Measurements from ENCODE around the gene PRDM5.
"Not testable (repeated sequence)": the region's sequence is repeated elsewhere in the genome, so short reads cannot be mapped to it uniquely, and the experiment has no call there.

The PRDM5 gene

GRCh38 chr4:120691106-120691505 lies 231.4 kb downstream of the PRDM5 start:
- DNase-seq: no peak

- DNase-seq: no peak
Measured at GRCh38 chr4:120688791-120689190, 233.7 kb downstream of the PRDM5 start.

DNA sequence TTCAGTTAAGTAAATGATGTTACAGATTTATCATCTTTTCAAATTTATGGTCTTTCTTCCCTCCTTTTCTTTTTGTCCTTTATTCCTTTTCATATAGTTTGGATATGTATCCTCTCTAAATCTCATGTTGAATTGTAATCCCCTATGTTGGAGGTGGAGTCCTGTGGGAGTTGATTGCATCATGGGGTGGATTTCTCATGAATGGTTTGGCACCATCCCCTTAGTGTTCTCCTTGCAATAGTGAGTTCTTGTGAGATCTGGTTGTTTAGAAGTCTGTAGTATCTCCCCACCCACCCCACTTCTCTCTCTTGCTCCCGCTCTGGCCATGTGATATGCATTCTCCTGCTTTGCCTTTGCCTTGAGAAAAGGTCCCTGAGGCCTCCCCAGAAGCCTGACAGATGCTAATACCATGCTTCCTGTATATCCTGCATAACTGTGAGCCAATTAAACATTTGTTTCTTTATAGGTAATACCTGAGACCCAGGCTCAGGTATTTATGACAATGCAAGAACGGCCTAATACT lies 236.7 kb downstream of the PRDM5 start:
- DNase-seq: no peak

DNA sequence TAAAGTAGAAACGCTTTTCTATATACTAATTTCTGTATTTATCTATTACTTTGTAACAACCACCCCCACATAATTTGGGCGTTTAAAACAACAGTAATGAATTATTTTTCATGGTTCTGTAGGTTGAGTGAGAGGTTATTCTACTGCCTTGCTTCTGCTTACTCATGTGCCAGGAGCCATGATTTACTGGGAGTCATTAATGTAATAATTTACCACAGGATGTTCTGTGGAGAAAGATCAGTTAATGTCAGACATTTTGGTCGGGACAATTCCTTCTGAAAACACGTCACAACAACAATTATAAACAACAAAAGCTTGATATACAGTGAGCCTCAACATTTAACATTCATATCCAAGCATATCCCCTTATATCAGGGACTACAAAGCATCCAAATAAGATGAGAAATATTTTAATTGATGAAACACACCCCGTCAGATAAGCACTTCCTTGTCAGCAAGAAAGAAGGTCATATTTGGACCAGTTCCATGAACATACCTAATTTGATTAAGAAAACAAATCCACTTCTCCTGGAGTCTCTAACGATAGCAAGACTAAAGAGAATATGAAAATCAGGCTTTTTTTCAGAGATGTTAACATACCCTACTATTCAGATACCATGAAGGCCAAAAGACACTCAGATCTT lies 238.5 kb downstream of the PRDM5 start:
- no peak for DNase-seq

DNA sequence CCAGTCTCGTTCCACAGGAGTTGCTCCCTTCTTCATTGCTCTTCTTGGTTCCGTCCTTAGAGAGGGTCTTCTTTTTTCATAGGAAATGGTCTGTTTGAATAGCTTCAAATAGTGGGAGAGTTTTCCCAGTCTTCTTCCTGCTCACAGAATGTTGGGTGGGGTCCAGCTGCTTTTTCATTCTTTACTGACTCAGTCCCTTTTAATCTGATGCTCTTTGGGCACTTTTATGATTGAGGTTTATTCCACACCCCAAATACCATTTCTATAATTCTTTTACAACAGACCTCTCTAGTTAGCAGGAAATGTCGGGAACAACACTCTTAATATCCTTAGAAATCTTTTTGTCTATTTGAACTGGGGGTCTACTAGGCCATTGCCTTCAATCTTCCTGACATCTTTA lies 239.5 kb downstream of the PRDM5 start:
- no peak for DNase-seq

GRCh38 chr4:120680647-120681228 lies 241.8 kb downstream of the PRDM5 start:
- DNase-seq: no peak

- DNase-seq: no peak
Measured at GRCh38 chr4:120673696-120674095, 248.8 kb downstream of the PRDM5 start.

GRCh38 chr4:120672558-120673147 lies 249.9 kb downstream of the PRDM5 start:
- DNase-seq: no peak

- no peak for DNase-seq
Measured at GRCh38 chr4:120672076-120672475, 250.4 kb downstream of the PRDM5 start.

GRCh38 chr4:120671538-120671937 lies 251.0 kb downstream of the PRDM5 start:
- DNase-seq: no peak

DNA sequence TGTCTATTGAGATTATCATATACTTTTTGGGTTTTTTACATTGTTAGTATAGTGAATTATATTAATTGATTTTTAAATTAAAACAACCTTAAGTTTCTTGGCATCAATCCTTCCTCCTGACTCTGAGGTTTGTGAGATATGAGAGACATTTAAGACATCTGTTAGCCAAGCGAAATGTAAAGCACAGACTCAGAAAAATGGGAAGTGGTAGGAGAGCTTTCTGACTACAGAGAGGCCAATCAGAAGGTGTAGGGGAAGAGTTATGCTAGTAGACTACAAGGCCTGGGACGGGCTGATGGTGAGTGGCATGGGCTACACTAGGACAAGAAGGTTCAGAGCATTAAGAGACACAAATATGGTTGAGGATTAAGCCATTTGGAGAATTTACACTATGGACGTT lies 255.4 kb downstream of the PRDM5 start:
- DNase-seq: no peak

GRCh38 chr4:120664851-120665250 lies 257.7 kb downstream of the PRDM5 start:
- DNase-seq: no peak

GRCh38 chr4:120659616-120660170 lies 262.8 kb downstream of the PRDM5 start:
- no peak for DNase-seq

DNA sequence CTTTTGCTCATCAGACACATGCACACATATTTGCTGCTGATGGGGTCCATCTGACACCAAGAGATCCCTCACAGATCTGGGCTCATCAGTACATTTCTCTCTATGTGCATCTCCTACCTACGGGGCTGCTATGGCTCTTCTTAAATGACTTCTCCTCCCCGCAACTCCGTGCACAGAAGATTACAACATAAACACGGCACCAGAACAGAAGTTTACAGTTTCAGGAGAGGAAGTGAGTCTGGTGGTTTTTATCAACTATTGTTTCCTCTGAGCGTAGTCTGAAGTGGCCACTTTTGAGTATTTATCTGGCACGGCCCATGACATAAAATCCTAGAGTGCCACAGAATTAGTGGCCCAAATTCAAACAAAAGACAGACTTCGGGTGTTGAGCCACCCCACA lies 263.8 kb downstream of the PRDM5 start:
- no peak for DNase-seq

DNA sequence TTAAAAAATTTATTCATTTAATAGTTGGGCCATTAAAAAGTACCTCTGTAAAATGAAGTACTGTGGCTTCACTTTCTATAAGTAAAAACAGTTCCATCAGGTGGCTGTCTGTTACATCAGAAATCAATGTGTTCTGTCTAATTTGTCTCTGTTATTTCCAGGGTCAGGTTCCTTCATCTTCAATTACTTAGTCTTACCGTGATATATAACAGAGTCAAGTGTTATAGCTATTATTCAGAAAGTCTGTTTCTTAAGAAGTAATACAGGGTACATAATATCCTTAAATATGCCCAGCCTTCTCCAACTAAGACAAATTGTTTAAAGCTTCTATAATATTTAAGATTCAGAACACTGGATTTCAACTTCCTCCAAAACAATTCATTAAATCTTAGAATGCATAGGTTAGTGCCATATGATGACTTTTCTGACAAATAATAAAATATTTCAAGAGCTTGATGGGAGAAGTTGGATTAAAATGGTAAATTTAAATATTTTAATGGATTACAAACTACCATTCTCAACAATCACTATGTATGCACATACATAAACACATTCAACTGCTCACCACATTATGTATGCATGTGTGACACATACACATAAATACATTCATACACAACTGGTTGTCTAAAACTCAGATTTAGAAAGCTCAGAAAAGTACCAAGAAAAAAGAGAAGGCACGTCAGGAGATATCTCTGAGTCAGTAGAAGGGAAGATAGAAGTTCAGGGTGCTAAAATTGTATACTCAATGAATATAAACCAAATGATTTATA lies 268.5 kb downstream of the PRDM5 start:
- no peak for DNase-seq

GRCh38 chr4:120648336-120648735 lies 274.2 kb downstream of the PRDM5 start:
- not testable (repeated sequence) for DNase-seq

Measured in NCI-H2029 (cell line).